A549 (cell line): ENCODE data around the gene PSMG1.

Experiments
- CTCF ChIP-seq: fragments of >200 bp; sonication (Bioruptor Twin); formaldehyde crosslinking; IDR thresholded peaks from 3 replicates; pipeline ENCODE4 v1.5.1; 2016
- EP300 ChIP-seq, 2 experiments: fragments of >200 bp; sonication (Bioruptor Twin); formaldehyde crosslinking; IDR thresholded peaks; 2 replicates in 1 of 2; 3 replicates in 1 of 2; pipeline ENCODE4 v1.6.1; 2016 to 2017
- MAZ ChIP-seq: fragments of 150-350 bp; IDR thresholded peaks from 2 replicates; pipeline ENCODE4 v1.6.1; 2014; ENCODE audit warnings: antibody characterized with exemption, low read depth, low read length, borderline replicate concordance
- MYC ChIP-seq: IDR thresholded peaks from 2 replicates; pipeline ENCODE4 v1.6.1; 2012; ENCODE audit warnings: mild to moderate bottlenecking, inconsistent platforms, low read length, improper control_type of control experiment, borderline replicate concordance
- POLR2A ChIP-seq: IDR thresholded peaks from 2 replicates; pipeline ENCODE4 v1.6.1; 2012; ENCODE audit warnings: mild to moderate bottlenecking, low read length
- TF ChIP-seq, protein P1 (sequence below): fragments of 200-600 bp; sonication (generic); IDR thresholded peaks from 2 replicates; pipeline ENCODE4 v1.6.1; 2016; ENCODE audit warnings: antibody characterized with exemption, mild to moderate bottlenecking, moderate library complexity

DNA sequence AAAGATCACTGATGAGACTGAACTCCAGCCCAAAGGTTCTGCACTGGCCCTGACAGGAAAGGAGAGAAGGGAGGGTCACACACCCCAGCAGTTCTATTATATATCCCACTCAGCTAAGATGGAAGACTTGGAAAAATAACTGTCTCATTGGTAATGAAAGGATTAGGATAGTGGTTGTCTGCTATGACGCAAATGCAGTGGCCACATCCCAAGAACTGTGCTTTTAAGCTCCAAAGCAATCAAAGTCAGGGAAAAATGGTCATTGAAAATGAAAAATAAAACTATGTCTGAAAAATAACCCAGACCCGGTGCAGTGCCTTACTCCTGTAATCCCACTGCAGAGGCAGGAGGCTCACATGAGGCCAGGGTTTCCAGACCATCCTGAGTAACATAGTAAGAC, 31.0 kb downstream of the PSMG1 start:
- TF ChIP-seq MYC: no peak
- TF ChIP-seq, protein P1, sequence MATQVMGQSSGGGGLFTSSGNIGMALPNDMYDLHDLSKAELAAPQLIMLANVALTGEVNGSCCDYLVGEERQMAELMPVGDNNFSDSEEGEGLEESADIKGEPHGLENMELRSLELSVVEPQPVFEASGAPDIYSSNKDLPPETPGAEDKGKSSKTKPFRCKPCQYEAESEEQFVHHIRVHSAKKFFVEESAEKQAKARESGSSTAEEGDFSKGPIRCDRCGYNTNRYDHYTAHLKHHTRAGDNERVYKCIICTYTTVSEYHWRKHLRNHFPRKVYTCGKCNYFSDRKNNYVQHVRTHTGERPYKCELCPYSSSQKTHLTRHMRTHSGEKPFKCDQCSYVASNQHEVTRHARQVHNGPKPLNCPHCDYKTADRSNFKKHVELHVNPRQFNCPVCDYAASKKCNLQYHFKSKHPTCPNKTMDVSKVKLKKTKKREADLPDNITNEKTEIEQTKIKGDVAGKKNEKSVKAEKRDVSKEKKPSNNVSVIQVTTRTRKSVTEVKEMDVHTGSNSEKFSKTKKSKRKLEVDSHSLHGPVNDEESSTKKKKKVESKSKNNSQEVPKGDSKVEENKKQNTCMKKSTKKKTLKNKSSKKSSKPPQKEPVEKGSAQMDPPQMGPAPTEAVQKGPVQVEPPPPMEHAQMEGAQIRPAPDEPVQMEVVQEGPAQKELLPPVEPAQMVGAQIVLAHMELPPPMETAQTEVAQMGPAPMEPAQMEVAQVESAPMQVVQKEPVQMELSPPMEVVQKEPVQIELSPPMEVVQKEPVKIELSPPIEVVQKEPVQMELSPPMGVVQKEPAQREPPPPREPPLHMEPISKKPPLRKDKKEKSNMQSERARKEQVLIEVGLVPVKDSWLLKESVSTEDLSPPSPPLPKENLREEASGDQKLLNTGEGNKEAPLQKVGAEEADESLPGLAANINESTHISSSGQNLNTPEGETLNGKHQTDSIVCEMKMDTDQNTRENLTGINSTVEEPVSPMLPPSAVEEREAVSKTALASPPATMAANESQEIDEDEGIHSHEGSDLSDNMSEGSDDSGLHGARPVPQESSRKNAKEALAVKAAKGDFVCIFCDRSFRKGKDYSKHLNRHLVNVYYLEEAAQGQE: no peak
- no peak for TF ChIP-seq POLR2A
- no peak for TF ChIP-seq CTCF
- no peak for TF ChIP-seq MAZ
- no peak for TF ChIP-seq EP300 (IDR thresholded peaks at IDR 0.05)
